CD4-positive, alpha-beta T cell treated with Interleukin-15 for 1 hour (primary cell): ENCODE results near the gene CYBC1.
"Not testable (repeated sequence)": the region's sequence is repeated elsewhere in the genome, so short reads cannot be mapped to it uniquely, and the experiment has no call there.

Experiments used
- DNase-seq: peaks from one replicate; pipeline ENCODE4 v3.0.0-alpha.2; 2020

CYBC1 gene

DNA sequence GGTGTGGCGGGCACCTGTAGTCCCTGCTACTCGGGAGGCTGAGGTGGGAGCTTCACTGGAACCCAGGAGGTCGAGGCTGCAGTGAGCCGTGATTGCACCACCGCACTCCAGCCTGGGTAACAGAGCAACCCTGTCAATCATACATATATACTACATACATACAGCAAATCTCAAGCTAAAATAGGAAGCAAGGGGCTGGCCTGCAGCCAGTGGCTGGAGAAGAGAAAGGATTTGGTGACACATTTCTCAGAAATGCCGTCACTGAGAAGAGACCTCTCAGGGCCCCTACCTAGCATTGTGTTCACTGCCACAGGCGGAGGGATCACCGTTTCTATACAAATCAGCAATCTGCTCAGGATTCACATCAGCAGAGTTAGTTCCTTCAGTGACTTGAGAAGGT lies 24.9 kb upstream of the CYBC1 start:
- no peak for DNase-seq

- no peak for DNase-seq
Observed at GRCh38 chr17:82474223-82475010, 23.9 kb upstream of the CYBC1 start.

DNA sequence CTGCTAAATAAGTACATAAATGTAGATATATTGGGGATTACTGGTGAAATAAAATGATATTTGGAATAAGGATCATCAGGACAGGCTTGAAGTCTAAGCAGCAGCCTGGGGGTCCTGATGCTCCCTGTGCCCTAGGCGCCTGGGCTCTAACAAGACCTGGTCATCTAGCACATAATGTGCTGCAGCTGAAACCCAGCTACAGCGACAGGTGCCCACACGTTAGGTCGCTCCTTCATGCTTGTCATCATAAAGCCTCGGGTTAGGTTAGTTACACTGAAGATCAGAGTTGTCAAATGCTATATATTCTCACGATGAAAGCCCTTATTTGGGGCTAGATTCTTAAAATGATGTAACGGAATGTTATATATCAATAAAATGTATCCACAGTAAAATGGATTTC lies 19.5 kb upstream of the CYBC1 start:
- DNase-seq: no peak

DNA sequence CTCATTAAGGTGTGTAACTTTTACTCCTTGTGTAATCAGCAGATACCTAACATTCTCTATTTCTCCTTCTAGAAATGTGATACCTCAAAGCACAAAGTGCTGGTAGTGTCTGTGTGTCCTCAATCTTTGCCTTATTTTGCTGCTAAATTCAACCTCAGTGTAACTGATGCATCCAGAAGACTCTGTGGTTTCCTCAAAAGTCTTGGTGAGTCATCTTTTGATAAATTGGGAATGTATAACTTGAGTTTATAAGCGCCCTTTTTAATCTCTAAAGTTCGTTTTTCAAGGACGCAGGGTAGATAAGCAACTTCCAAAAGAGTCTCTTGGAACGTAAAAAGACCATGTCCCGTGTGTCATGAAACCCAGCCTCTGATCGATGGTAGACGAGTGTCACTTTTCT lies 18.1 kb upstream of the CYBC1 start:
- DNase-seq: no peak

- DNase-seq: no peak
Observed at GRCh38 chr17:82465023-82465603, 14.6 kb upstream of the CYBC1 start.

- DNase-seq: no peak
Observed at GRCh38 chr17:82464567-82464929, 14.0 kb upstream of the CYBC1 start.

DNA sequence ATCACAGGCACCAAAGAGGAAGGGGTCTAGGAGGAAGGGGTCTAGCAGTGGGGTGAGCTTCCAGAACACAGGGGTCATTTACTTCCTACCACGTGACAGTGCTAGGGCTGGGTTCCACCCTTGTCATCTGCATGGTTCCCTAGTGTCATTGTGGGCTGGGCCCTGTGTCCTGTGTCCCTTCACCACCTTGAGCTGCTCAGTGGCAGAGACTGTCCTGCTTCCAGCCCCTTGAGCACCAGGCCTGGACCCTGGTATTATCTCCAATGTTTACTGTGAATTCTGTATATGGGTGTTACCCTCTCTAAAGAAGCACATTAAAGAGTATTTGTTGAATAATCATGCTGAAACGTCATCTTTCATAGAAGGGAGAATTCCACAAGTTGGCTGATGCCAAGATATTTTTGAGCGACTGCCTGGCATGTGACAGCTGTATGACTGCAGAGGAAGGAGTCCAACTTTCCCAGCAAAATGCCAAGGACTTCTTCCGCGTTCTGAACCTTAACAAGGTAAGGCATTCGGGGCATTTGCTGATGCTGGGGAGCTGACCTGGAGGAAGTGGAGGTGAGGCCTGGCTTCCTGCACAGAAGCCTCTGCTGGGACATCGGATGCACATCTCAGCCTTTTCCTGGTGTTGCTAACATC lies 13.5 kb upstream of the CYBC1 start:
- no peak for DNase-seq

- no peak for DNase-seq
Observed at GRCh38 chr17:82463391-82463790, 12.8 kb upstream of the CYBC1 start.

GRCh38 chr17:82461827-82462524 lies 11.4 kb upstream of the CYBC1 start:
- no peak for DNase-seq

DNA sequence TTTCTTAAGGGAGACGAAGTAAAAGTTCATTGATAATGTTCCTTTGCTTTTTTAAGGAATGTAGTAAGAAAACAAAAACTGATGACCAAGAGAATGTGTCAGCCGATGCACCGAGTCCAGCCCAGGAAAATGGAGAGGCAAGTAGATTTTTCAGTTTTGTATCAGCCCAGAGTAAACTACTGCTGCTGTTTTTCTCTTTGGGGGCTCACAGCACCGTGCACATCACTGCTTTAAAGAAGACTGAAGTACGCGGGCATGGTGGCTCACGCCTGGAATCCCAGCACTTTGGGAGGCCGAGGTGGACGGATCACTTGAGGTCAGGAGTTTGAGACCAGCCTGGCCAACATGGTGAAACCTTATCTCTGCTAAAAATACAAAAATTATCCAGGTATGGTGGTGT lies 9.4 kb upstream of the CYBC1 start:
- not testable (repeated sequence) for DNase-seq

- peak; percentile 44 for DNase-seq
Observed at GRCh38 chr17:82458885-82459424, 8.4 kb upstream of the CYBC1 start.

DNA sequence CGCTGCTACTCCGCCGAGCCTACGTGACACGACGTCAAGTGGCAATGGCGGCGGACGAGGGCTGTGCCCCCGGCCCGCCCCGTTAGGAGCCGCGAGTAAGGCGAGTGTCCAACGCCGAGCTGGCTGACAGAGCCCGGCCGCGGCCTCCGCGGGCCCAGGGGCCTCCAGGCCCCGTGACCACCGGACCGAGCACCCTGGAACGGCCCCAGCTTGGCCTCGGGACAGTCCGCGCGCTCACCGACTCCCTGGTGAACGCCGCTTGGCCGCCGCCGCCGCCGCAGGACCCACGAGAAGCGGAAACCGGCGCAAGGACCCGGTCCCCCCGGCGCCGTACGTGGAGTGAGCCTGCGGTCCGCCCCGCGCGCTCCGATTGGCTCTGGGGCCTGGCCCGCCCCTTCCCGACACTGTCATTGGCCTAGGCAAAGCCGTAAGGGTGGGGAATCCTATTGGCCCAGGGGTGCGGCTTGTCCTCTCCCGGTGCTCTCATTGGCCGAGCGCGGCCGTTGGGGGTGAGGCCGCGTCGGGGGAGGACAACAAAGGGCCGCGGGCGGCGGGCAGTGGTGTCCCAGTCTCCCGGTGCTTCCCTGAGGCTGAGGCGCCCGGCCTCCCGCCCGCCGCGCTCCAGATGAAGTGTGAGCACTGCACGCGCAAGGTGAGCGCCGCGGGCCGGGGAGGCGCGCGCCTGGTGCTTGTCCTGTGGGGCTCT lies 7.8 kb upstream of the CYBC1 start, which contains the start of gene NARF:
Gene NARF, plus strand, starts transcription at position 563 of the 706 bp plus-strand sequence. Its CDS starts 63 bp downstream, at position 626.
- DNase-seq: peak; percentile 97

- no peak for DNase-seq
Observed at GRCh38 chr17:82457929-82458178, 7.3 kb upstream of the CYBC1 start.

- peak; percentile 40 for DNase-seq
Observed at GRCh38 chr17:82457073-82457928, 6.7 kb upstream of the CYBC1 start.

GRCh38 chr17:82453706-82454105 lies 3.2 kb upstream of the CYBC1 start:
- not testable (repeated sequence) for DNase-seq

DNA sequence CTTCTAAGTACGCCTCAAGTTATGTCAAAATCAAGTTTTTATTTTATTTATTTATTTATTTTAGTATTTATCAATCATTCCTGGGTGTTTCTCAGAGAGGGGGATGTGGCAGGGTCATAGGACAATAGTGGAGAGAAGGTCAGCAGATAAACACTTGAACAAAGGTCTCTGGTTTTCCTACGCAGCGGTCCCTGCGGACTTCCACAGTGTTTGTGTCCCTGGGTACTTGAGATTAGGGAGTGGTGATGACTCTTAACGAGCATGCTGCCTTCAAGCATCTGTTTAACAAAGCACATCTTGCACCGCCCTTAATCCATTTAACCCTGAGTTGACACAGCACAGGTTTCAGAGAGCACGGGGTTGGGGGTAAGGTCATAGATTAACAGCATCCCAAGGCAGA lies 2.6 kb upstream of the CYBC1 start:
- DNase-seq: not testable (repeated sequence)

GRCh38 chr17:82452162-82452561 lies 1.6 kb upstream of the CYBC1 start:
- no peak for DNase-seq

DNA sequence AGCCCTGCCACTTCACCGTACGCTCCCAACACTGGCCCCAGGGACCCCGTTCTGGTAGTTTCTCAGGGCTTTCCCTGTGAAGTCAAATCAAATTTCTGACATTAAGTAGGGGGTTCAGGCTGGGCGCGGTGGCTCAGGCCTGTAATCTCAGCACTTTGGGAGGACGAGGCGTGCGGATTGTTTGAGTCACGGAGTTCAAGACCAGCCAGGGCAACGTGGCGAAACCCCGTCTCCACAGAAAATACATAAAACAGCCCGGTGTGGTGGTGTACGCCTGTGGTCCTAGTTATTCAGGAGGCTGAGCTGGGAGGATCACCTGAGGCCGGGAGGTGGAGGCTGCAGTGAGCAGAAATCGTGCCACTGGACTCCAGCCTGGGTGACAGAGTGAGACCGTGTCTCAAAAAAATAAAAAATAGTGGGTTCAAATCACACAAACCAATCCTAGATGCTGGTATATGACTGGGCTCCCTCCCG lies 632 bp downstream of the CYBC1 start:
- DNase-seq: no peak

DNA sequence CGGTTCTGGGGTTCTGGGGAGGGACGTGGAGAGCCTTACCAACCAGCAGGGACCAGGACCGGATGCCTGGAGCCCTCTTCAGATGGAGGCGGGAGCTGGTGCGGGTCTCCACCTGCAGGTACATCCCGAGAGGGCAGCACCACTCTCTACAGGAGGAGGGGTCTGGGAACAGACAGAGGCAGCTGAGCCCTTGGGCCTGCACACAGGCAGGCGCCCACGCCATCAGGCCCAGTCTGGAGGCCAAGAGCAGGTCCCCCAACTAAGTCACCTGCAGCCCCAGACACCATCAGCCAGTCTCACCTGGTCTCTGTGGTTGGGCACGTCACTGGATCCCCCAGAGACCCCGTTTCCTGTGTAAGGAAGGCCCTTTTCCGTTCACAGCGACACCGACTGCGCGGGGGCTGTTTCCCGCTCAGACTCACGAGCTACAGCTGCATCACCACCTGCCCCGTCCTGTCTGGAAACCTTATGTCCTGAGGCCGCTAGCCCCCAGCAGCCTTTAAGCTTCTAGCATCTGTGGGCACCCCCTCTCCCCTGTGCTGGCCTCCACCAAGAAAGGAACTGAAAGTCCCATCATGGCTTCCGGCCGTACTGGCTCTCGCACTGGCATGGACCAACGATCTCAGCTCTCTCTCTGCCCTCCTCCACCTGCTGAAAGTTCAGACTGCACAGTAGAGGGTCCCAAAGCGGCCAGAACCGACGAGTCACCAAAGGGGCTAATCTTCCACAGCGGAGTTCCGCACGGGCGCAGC lies 1.2 kb downstream of the CYBC1 start:
- peak; percentile 92 for DNase-seq

GRCh38 chr17:82447876-82448275 lies 2.7 kb downstream of the CYBC1 start:
- no peak for DNase-seq

DNA sequence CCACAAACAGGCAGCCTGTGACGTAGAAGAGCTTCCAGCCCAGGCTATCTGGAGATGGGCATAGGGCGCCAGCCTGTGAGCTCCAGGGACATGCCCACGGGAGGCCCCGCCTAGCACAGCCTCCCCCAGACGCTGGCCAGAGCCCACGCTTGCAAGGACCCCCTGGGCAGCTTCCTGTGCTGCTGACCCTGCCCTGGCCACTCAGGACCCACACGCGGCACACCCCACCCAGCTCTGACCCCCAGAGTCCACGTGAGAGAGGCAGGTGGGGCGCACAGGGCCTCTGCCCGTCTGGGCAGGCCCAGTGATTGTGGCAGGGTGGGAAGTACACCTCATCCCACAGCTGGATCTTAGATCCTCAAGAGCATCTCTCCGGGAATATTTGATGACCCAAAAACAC lies 3.9 kb downstream of the CYBC1 start:
- DNase-seq: no peak
